Colonic mucosa (tissue), 4 donors: Measurements from ENCODE around the gene HES3. TPM values are rescaled to one million over a fixed set of nuclear protein-coding genes. Genes with fewer than 3 reads are reported as not detected.

Source experiments
- DNase-seq: peaks from one replicate; pipeline ENCODE4 v3.0.0-alpha.2; 2020
- H3K27ac ChIP-seq: fragments of 200-600 bp; one replicate; pipeline ENCODE4 v1.8.0; 2021
- H3K27me3 ChIP-seq: fragments of 200-600 bp; one replicate; pipeline ENCODE4 v1.8.0; 2021
- H3K36me3 ChIP-seq: fragments of 200-600 bp; one replicate; pipeline ENCODE4 v1.8.0; 2021
- H3K4me1 ChIP-seq: fragments of 200-600 bp; one replicate; pipeline ENCODE4 v1.8.0; 2021; ENCODE audit warnings: mild to moderate bottlenecking
- H3K4me3 ChIP-seq: fragments of 200-600 bp; one replicate; pipeline ENCODE4 v1.8.0; 2021
- H3K9ac ChIP-seq, 2 donors: one replicate each; pipeline ENCODE4 v1.7.0; 2013; ENCODE audit warnings: control low read depth in 2 of 2, low read depth in 2 of 2, low read length in 2 of 2
- H3K9me3 ChIP-seq: fragments of 200-600 bp; one replicate; pipeline ENCODE4 v1.8.0; 2021
- intact Hi-C: fragments of 100-400 bp; cut with DNase I; formaldehyde crosslinking; loops from one replicate; pipeline ENCODE4 v1.14.1; 2022
- total RNA-seq, 2 donors: library from RNA; stranded (reverse); fragmentation: NEBNext Ultra II Directional in 1 of 2; extraction: Animal tissue kit (Norgen Biotek cat#: 25700) in 1 of 2; gene quantifications; one replicate each; pipeline ENCODE4 v1.2.1, GENCODE V29; 2021
- TF ChIP-seq, protein P1 (sequence below): fragments of 200-600 bp; IDR thresholded peaks from one replicate; pipeline ENCODE4 v1.8.0; 2022; ENCODE audit warnings: antibody characterized with exemption, mild to moderate bottlenecking
- donor health status: healthy.
- donor health status: DM: no; HTN: no; CAD: no.
- donor health status: DM: no; HTN: no; CAD: no.

The HES3 gene
- total RNA-seq, 2 donors from 2014 or later = not detected

DNA sequence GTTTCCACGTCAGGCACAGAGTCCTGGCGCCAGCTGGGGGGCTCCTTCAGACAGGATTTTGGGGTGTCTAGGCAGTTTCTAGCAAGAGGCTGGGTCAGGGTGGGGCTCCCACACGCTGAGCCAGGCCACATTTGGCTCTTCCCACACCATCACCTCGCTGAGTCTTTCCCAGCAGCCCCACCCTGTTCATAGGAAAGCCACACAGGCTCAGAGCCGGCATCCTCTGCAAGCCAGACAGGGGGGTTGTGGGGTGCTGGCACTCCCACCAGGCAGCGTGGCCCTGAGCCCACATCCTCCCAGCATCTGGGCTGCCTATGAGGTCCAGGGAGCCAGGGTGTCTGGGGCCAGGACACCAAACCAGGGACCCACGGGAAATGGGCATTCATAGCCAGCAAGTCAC, 19.7 kb downstream of the HES3 start:
- Histone ChIP-seq H3K4me3 (no peak overlapping the region), H3K27ac (no peak overlapping the region), H3K27me3 (no peaks in the 10 kb centered on the region), H3K9me3 (no peaks in the 10 kb centered on the region), H3K9ac (no peak overlapping the region), H3K4me1 (peaks cover 7% of the 10 kb centered on the region), H3K36me3 (no peaks in the 10 kb centered on the region)
- intact Hi-C loops = no loop called here
- no peak for DNase-seq
- TF ChIP-seq, protein P1, sequence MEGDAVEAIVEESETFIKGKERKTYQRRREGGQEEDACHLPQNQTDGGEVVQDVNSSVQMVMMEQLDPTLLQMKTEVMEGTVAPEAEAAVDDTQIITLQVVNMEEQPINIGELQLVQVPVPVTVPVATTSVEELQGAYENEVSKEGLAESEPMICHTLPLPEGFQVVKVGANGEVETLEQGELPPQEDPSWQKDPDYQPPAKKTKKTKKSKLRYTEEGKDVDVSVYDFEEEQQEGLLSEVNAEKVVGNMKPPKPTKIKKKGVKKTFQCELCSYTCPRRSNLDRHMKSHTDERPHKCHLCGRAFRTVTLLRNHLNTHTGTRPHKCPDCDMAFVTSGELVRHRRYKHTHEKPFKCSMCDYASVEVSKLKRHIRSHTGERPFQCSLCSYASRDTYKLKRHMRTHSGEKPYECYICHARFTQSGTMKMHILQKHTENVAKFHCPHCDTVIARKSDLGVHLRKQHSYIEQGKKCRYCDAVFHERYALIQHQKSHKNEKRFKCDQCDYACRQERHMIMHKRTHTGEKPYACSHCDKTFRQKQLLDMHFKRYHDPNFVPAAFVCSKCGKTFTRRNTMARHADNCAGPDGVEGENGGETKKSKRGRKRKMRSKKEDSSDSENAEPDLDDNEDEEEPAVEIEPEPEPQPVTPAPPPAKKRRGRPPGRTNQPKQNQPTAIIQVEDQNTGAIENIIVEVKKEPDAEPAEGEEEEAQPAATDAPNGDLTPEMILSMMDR = no peak

DNA sequence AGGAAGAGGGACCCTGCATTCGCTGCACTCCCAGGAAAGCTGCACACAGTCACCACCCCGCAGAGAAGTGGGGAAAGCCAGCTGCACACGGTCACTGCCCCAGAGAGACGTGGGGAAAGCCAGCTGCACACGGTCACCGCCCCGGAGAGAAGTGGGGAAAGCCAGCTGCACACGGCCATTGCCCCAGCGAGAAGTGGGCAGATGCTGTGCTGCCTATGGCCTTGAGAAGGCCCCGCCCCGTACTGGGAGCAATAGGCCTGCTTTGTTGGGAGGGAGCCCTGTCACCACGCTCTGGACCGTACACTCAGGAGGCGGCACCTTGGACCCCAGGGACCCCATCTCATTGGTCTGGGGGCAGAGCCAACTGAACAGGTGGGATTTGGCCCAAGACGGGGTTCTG, 21.2 kb downstream of the HES3 start:
- DNase-seq = no peak
- Histone ChIP-seq H3K36me3 (no peaks in the 10 kb centered on the region), H3K27me3 (no peaks in the 10 kb centered on the region), H3K4me3 (no peak overlapping the region), H3K9me3 (no peaks in the 10 kb centered on the region), H3K4me1 (peaks cover 5% of the 10 kb centered on the region), H3K27ac (no peak overlapping the region), H3K9ac (no peak overlapping the region)
- intact Hi-C loops = no loop called here
- TF ChIP-seq, protein P1 = no peak

DNA sequence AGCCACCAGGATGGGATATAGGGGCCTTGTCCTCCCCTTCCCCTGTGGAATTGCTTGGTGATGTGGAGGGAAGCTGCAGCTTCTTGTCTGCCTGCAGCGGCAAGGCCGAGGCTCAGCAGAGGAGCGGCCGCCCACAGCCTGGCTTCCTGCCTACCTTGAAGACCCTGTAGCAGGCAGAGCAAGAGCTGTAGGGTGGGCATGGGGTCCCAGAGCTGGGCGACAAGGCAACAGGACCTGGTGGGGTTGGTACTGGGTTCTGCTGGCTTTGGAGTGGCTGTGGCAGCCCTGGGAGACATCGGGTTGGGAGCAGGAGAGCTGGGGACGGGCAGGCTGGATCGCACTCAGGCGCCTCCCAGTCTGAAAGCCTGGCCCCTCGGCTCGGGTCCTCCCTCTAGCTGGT, 22.7 kb downstream of the HES3 start:
- H3K36me3 ChIP-seq = no peaks in the 10 kb centered on the region
- no peak overlapping the region for H3K4me3 ChIP-seq
- intact Hi-C loops = no loop called here
- H3K4me1 ChIP-seq = peaks cover 18% of the 10 kb centered on the region
- no peak overlapping the region for H3K9ac ChIP-seq
- H3K9me3 ChIP-seq = no peaks in the 10 kb centered on the region
- no peak for DNase-seq
- no peak overlapping the region for H3K27ac ChIP-seq
- TF ChIP-seq, protein P1 = no peak
- no peaks in the 10 kb centered on the region for H3K27me3 ChIP-seq

DNA sequence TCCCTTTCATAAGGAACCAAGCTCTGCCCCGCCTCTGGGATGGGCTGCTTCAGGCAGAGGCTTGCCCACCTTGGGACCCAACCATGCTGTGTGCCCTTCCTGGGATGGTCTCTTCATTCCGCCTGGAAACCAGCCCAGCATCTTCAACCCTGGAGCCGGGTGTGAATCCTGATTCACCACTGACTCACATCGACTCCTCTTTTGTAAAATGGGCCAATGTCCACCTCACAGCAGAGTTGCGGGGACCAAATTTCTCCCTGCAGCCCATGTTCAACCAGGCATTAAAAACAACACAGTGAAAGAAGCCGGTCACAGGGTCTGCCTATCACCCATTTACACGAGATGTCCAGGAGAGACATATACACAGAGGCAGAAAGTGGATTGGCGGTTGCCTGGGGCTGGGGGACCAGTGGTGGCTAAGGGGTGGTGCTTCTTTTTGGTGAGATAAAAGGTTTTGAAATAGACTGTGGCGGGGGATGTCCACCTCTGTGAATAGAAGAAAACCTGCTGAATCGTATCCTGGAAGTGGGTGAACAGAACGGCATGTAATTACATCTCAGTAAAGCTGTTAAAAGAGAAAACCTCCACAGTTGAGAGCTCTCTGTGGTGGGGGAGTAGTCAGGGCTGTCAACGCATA, 23.8 kb downstream of the HES3 start:
- H3K36me3 ChIP-seq = no peaks in the 10 kb centered on the region

DNA sequence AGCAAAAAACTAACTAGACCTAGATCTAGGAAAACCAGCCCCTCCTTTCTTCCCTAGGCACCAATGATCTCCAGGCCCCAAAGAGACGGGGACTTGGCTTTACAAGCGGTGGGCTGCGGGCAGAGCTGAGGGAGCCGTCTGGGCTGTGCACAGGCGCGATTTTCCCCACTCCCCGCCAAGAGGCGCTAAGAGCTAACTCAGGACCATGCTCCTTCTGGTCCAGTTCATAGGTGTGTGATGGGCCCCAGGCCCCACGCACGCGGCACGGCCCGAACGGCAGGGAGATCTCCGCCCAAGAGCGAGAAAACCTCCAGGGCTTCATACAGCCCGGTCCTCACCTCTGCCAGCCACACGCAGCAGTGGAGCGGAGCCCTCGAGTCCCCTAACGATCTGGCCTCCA, 24.4 kb downstream of the HES3 start:
- no peak overlapping the region for H3K9ac ChIP-seq
- H3K27me3 ChIP-seq = no peaks in the 10 kb centered on the region
- H3K4me3 ChIP-seq = no peak overlapping the region
- H3K27ac ChIP-seq = no peak overlapping the region
- no peak for DNase-seq
- peaks cover 18% of the 10 kb centered on the region for H3K4me1 ChIP-seq
- intact Hi-C loops = no loop called here
- H3K36me3 ChIP-seq = no peaks in the 10 kb centered on the region
- TF ChIP-seq, protein P1 = no peak
- H3K9me3 ChIP-seq = no peaks in the 10 kb centered on the region

More for the DNA sequence above, 23.8 kb downstream of the HES3 start:
- no peak overlapping the region for H3K4me3 ChIP-seq
- H3K9me3 ChIP-seq = no peaks in the 10 kb centered on the region
- TF ChIP-seq, protein P1 = no peak
- H3K27ac ChIP-seq = no peak overlapping the region
- peaks cover 18% of the 10 kb centered on the region for H3K4me1 ChIP-seq
- intact Hi-C loops = no loop called here
- H3K9ac ChIP-seq = no peak overlapping the region
- no peak for DNase-seq
- no peaks in the 10 kb centered on the region for H3K27me3 ChIP-seq
